Right forelimb (tissue), 1 donor: ENCODE results near the gene CDHR1.

Source experiments
- DNase-seq: peaks from one replicate; pipeline ENCODE4 v3.0.0-alpha.2; 2018

The CDHR1 gene

DNA sequence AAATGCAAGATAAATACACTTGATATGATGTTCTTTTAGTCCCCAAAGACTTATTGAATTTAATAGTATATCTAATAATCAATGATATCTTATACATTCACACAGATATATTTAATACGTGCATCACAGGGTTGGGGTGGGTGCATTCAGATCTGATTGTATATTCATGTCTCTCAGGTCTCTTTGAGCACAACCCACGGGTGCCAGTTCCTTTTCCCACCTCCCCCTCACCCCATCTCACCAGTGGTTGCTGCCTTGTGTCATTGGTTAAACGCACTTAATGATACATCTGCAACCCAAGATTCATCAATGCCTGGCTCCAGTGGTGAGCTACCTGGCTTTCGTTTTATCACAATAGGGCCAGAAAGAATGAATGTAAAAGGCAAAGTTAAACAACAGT is 40.8 kb downstream of the CDHR1 start:
- no peak for DNase-seq

- no peak for DNase-seq
These were observed 42.5 kb downstream of the CDHR1 start for GRCh38 chr10:84236807-84237198.

DNA sequence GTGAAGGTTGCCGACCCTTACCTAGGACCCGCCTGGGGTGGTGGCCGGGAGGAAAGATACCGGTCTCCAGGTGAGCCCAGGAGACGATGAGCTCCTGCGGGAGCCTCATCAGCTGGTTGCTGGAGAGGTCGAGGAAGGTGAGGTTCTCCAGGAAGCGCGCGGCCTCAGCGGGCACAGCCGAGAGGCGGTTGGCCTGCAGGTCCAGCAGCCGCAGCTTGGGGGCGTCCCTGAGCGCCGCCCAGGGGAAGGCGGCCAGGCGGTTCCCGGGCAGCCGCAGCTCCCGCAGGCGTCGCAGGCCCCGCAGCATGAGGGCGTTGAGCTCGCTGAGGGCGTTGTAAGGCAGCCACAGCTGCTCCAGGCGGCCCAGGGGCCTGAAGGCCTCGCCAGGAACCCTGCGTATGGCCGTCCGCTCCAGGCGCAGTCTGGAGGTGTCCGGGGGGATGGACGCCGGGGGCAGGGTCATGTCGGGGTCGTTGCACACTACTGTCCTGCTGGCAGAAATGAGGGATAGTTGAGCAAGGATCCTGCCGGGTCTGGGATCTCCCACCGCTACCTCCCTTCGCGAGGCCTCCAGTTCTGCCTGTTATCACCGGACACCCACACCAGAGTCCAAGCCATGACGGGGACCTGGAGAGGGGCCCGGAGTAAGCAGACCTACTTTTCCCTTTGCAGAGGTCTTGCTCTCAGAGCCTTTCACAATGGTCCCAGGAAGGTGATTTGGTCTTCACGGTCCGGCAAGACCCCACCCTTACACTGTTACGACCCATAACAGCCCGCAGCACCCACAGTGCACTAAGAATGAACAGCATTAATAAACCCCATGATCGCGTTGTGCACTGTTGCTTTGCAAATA is 43.1 kb downstream of the CDHR1 start:
- DNase-seq = no peak

- DNase-seq = no peak
These were observed 44.6 kb downstream of the CDHR1 start for GRCh38 chr10:84238909-84239308.

DNA sequence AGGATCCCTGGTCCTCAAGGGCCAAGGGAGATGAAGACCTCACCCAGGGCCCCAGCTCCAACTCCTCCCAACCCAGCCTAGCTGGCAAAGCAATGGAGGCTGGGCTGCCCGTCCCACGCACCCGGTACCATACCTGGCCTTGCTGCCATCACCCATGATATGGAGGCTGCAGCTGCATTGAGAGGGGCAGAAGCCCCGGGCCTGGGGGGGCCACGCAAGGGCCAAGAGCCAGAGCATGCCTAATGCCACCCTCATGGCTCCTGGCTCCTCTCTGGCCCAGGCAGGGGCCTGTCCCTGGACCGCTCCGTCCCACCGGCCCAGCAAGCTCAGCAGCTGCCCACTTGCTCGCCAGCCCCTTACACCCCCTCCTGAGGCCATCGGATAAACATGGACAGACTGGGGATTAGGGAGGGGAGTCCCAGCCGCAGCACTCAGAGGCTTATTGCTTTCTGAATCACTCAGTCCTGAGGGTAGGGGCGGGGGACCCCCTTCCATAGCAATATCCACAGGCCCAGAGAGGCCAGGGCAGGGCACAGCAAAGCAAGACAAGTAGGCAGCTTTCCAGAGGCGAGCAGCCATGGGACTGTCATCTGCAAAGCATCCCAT is 47.0 kb downstream of the CDHR1 start, which contains the start of gene LRIT1:
Gene LRIT1, minus strand, starts transcription at position 362 of the 606 bp plus-strand sequence. Its CDS starts 107 bp downstream, at position 255.
- no peak for DNase-seq

DNA sequence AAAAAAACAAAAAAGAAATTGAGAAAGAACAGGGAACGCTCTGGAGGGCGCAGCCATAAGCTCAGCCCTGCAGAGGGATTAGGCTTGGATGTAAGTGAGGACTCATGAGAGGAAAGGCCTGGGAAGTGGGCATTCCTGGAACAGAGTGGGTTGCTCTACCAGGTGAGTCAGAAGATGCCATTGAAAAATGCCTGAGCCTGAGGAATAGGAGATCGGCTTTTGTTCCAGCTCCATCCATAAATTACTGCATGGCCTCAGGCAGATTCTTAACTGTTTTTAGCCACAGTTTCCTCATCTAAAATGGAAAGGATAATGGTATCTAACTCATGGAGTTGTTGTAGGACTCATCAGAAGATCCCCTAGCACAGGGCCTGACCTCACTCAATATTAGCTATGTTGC is 49.4 kb downstream of the CDHR1 start:
- DNase-seq = no peak

DNA sequence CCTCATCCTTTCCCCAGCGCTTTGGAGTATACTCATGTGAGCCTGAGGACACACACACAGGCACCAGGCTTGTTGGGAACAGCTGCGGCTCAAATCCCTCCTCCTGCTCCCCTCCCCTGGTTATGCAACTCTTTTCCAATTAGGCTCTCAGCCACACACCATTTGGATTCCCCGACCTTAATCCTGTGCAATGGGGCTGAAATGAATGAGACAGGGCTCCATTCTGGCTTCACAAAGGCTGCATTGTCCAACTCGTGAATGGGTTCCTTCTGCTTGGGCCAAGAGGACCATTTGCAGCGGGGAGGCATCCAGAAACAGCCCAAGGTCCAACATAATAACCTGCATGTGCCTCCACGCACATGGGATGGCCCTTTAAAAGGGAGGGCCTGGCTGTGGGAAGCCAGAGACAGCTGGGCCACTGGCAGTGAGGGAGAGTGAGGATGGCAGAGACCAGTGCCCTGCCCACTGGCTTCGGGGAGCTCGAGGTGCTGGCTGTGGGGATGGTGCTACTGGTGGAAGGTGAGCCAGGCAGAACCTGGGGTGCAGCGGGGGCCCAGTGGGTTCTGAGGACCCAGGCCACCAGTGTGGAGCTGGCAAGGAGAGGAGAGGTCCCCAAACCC is 50.4 kb downstream of the CDHR1 start, which contains the start of gene RGR:
Gene RGR, plus strand, starts transcription at position 403 of the 620 bp plus-strand sequence. Its CDS starts 38 bp downstream, at position 441.
- peak; percentile 58 for DNase-seq

DNA sequence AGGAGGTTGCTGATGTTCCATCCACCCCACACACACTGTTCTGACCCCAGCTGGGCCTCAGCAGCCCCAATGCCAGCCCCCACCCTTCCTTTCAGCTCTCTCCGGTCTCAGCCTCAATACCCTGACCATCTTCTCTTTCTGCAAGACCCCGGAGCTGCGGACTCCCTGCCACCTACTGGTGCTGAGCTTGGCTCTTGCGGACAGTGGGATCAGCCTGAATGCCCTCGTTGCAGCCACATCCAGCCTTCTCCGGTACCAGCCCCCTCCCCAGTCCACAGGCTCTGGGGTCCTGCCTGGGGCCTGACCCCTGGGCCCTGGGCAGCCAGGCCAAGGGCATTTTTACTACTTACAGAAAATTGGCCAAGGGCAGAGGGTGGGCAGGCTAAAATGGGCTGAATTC is 53.2 kb downstream of the CDHR1 start:
- DNase-seq = no peak

DNA sequence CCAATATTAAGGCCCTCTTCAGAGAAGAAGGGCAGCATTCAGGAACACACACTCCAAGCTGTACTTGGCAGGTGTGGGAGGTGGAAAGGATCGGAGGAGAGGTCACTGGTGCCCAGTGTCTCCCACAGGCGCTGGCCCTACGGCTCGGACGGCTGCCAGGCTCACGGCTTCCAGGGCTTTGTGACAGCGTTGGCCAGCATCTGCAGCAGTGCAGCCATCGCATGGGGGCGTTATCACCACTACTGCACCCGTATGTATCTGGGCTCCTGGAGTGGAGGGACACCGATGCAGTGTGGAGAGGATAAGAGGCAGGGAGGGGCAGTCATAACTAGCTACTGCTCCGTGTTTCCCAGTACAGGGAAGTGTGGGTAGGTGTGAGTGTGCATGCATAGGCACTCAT is 54.5 kb downstream of the CDHR1 start:
- no peak for DNase-seq

DNA sequence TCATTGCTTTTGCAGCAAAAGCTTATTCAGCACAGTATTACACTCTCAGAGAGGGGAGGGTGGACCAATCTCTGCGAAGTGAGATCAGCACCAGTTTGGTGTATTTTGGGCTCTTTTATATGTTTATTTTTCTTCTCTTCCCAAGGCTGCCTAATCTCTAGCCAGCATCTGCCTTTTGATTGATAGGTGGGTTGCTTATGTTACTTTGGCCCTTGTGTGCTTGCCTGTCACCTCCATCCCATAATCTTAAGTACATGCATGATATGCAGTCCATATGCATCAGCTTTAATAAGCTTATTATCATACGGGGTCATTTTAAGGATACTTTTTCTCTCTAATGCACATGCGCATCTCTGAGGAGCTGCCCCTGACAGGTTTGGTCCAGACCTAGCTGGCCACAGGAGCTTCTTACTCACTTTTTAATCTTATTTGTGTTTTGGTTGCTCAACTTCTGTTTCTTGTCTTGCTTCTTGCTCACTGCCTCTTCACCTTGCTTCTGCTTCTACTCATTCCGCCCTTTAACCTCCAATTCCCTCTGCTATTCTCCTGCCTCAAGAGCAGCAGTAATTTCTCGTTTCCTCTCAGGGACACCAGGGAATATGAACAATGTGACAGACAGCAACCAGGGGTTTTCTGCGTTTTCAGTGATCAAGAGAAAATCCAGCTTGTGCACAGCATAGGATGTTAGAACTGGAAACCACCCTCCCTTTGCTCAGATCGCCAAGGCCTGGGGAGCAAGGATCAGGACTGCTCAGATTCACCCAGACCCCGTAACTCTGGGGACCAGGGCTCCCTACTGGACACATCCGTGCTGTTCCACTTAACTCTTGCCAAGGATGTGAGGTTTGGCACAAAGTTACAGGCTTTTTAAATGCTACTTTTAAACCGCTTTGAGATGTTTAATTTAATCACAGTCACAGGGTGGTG is 60.5 kb downstream of the CDHR1 start:
- no peak for DNase-seq

- DNase-seq = peak; percentile 60
These were observed 62.4 kb downstream of the CDHR1 start for GRCh38 chr10:84256510-84257342.

- no peak for DNase-seq
These were observed 63.1 kb downstream of the CDHR1 start for GRCh38 chr10:84257343-84258020.

- no peak for DNase-seq
These were observed 63.8 kb downstream of the CDHR1 start for GRCh38 chr10:84258034-84258695.

DNA sequence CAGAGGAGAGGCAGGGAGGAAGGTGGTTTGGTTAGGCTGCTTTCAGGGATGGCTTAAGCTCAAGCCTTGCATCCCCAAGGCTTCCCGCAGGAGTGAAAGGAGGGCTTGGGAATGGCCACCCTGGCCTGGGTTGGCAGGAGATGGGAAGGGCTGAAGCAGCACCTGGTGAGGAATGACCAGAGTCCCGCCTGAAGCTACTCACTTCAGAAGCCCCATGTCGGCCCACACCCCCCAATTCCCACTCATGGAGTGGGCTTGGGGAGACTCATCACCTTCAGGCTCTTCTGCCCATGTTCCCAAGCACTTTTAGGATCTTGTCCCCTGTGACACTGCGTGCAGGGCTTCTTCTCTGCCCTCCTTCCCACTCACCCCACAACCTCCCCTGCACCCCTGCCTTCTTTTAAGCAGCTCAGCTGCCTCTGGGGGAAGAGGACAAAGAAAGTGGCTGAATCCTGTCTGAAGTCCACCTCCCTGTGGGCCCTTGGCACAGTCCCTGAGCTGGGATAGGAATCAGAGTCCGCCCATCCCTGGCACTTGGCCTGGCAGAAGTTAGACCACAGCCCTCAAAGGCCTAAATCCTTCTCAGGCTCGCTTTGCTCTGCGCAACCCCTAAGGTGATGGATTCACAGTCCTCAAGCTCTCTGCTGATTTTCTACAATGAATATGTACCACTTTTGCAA is 67.0 kb downstream of the CDHR1 start:
- no peak for DNase-seq

GRCh38 chr10:84262190-84262956 is 68.0 kb downstream of the CDHR1 start:
- no peak for DNase-seq

DNA sequence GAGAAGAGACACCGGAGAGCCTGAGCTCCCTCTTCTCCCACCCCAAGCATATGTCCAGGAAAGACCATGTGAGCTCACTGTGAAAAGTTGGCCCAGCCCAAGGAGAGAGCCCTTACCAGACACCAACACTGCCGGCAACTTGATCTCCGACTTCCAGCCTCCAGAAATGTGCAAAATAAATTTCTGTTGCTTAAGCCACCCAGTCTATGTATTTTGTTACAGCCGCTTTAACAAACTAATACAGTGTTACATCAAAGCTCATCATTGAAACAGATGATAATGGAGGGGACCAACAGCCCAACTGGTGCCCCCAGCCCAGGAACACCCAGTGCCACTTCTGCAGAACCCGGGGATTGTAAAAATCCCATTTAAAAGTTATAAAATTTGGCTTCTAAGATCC is 69.4 kb downstream of the CDHR1 start:
- DNase-seq = no peak

GRCh38 chr10:84264611-84265141 is 70.3 kb downstream of the CDHR1 start:
- DNase-seq = peak; percentile 73

- no peak for DNase-seq
These were observed 71.1 kb downstream of the CDHR1 start for GRCh38 chr10:84265418-84265817.
